GOT3 (cell line): Measurements from ENCODE around the gene ROM1.

Experiments used
- DNase-seq: peaks from one replicate; lab custom pipeline; 2025; ENCODE audit warnings: mixed read lengths; lab: John Stamatoyannopoulos, UW

ROM1 gene

GRCh38 chr11:62588966-62589637 is 24.0 kb upstream of the ROM1 start:
- no peak for DNase-seq

GRCh38 chr11:62591448-62592145 is 21.5 kb upstream of the ROM1 start, which contains the start of gene TUT1:
TUT1 (minus strand) TSS chr11:62591523; CDS start chr11:62591485, 38 bp downstream.
- peak; percentile 92 for DNase-seq

- no peak for DNase-seq
These were observed 20.8 kb upstream of the ROM1 start for GRCh38 chr11:62592146-62592815.

- DNase-seq: no peak
These were observed 20.1 kb upstream of the ROM1 start for GRCh38 chr11:62592989-62593421.

GRCh38 chr11:62593434-62594044 is 19.5 kb upstream of the ROM1 start:
- no peak for DNase-seq

- DNase-seq: no peak
These were observed 17.9 kb upstream of the ROM1 start for GRCh38 chr11:62595124-62595523.

DNA sequence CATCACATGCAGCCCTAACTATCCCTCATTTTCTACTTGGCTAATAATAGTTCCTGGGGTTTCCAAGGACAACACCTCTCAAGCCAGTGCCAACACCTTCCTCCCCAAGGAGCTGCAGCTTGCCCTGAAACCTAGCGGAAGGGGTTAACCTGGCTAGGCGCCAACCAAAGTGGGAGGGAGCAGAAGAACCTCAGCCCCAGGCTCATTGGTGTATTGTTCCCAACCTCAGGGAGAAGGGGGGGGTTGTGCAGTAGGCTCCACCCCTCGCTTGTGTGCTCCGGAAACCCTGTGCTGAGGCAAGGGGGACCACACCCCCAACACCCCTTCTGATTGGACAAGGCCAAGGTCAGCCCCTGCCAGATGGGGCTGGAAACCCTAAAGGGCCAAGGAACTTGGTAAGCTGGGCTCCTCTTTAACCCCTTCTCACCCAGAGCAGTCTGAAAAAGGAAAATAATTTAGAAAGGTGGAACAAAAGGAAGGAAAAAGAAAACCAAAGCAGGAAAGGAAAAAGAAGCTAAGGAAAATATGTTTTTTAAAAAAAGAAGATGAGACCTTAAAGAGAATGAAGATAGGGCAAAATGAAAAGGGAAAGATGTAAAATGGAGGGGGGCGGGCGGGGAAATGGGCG is 13.9 kb upstream of the ROM1 start:
- DNase-seq: peak; percentile 43

DNA sequence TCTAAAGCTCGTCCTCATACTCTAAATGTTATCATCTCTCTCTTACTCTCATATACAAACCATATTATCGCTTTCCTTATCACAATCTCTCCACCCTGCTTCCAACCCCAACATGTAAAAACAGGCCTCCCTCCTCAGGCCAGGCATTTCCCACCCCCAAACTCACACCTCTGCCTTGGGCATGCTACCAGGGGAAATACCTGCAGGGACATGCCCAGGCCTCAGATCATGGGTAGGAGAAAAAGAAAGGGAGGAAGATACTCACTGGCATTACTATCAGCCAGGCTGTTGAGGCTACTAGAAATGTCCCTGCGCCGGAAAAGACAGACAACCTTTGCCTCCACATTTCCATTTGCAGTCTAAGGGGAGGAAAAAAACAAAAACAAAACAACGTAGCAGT is 13.2 kb upstream of the ROM1 start:
- no peak for DNase-seq

GRCh38 chr11:62600367-62601121 is 12.5 kb upstream of the ROM1 start:
- no peak for DNase-seq

DNA sequence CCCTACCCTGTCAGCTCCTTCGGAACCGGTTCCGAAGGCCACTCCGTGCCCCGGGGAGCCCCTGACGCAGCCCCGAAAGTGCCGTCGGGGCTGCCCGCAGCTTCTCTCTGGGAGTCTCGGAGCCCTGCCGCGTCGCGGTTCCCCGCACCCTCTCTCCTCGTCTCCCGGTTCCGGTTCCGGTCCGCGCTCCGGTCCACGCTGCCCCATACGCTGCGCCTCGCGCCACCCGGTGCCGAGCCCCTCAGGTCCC is 12.0 kb upstream of the ROM1 start:
- no peak for DNase-seq

DNA sequence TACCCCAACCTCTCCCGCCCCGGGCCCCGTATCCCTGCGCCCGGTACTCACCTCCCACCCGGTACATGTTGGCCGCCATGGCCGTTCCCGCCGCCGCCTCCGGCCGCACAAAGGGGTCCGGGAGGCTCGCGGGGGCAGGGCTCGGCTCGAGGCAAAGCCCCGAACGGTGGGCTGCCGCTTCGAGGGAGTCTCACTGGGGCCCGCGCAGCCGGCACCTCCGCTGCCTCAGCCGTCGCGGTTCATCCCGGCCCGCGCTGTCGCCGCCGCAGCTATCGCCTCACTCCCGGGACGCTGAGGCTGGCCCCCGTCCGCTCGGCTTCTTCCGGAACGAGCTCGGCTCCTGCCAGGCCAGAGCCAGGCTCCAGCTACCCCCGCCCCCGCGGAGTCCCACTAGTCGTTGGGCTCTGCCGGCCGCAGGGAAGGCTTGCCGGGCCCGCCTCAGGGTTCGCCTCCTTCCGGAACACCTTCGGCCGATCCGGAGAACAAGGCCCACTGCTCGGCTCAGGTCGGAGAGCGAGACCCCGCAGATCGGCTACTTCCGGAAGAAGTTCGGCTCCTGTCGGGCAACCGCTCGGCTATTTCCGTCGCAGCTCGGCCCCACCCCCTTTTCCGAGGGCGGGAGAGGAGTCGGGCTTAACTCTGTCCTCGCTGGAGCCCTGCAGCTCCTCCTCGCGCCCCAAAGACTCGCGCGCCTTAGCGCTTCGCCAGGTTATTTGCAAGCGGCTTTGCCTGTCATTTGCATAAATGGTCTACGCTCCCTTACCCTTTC is 11.5 kb upstream of the ROM1 start, which contains the start of gene MTA2:
MTA2 (minus strand) TSS at position 494 of the 769 bp plus-strand sequence; CDS start at position 79, 415 bp downstream.
- peak; percentile 95 for DNase-seq

GRCh38 chr11:62602141-62603071 is 10.7 kb upstream of the ROM1 start:
- DNase-seq: no peak

DNA sequence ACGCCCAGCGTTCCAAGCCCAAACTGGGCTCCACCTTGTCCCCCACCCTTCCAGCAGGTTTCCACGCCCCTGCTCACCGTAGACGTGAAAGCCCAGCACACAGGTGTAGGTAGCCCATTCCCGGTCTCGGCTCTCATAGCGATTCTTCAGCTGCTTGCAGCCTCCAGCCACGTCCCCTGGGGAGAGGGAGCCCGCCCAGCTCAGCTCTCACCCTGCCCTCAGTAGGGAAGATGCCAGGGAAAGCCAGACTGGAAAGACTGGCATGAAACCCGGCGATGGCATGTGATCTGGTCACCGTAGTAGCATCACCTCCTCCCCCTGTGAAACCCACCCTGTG is 10.0 kb upstream of the ROM1 start:
- DNase-seq: no peak

DNA sequence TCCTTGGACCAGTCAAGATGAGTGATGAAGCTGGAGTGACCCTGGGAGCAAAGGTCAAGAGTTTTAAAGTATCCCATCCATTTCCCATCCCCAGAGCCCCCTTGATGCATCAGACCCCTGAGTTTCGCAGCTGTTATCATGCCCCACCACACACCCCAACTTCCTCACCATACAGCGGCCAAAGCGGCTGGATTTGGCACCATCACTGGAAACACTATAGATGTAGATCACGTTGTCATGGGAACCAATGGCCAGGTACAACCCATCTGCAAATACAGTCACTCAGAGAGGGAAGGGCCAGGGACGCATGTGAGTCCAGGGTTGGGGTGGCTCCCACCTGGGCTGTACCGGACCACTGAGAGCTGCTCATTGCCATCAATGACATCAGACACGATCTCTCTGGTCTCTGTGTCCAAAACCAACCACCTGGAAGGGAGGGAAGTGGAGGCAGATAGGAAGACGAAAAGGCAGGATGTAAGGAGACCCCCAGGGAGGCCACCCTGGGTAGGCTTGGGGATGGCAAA is 9.2 kb upstream of the ROM1 start:
- DNase-seq: no peak

DNA sequence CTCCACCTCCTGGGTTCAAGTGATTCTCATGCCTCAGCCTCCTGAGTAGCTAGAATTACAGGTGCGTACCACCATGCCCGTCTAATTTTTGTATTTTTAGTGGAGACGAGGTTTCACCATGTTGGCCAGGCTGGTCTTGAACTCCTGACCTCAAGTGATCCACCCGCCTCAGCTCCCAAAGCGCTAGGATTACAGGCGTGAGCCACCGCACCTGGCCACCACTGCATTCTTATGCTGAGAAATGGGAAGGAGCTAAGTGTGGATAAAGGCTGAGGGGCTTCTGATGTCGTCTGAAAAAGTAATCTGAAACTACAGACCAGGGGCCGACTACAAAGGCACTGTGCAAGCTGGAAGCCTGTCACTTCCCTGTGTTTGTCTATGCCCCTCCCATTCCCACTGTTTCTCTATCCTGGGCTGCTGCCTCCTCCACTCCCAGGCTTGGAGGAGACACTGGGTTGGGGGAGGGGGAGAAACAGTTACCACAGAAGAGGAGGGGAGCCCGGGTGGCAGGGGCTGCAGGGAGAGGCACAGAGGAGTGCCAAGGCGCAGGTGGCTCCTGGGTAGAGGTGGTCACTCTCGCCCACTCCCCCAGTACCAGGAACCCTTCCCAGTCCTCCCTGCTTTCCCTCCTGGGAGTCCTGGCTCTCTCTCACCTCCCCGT is 8.5 kb upstream of the ROM1 start:
- no peak for DNase-seq

- DNase-seq: no peak
These were observed 7.6 kb upstream of the ROM1 start for GRCh38 chr11:62605467-62605866.

- no peak for DNase-seq
These were observed 7.2 kb upstream of the ROM1 start for GRCh38 chr11:62605902-62606301.

DNA sequence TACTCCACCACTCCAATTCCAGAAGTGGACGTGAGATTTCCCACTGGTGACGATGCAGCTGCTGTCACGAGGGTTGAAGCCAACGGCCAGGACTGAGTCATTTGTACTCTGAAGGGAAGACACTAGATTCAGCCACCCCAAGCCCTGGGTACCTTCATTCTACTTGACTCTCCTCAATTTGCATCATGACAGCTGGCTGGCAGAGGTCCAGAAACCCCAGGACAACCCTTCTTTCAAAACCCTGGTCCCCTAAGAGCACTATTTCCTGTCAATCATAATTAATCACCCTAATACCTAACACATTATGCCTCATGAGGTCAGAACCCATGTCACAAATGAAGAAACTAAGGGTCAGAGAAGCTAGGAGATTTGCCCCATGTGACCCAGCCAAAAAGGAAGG is 5.3 kb upstream of the ROM1 start:
- no peak for DNase-seq

GRCh38 chr11:62608776-62609175 is 4.3 kb upstream of the ROM1 start:
- no peak for DNase-seq
